GM19395 (cell line): ENCODE results near the gene AMZ1.
"Not testable (repeated sequence)": the region's sequence is repeated elsewhere in the genome, so short reads cannot be mapped to it uniquely, and the experiment has no call there.

ENCODE experiments used
- ATAC-seq: cut with Tn5 transposase; IDR thresholded peaks from one replicate; pipeline ENCODE4 v1.9.1; 2021; ENCODE audit warnings: mild to moderate bottlenecking, moderate library complexity; ENCODE audit not compliant: unreplicated experiment

The AMZ1 gene

DNA sequence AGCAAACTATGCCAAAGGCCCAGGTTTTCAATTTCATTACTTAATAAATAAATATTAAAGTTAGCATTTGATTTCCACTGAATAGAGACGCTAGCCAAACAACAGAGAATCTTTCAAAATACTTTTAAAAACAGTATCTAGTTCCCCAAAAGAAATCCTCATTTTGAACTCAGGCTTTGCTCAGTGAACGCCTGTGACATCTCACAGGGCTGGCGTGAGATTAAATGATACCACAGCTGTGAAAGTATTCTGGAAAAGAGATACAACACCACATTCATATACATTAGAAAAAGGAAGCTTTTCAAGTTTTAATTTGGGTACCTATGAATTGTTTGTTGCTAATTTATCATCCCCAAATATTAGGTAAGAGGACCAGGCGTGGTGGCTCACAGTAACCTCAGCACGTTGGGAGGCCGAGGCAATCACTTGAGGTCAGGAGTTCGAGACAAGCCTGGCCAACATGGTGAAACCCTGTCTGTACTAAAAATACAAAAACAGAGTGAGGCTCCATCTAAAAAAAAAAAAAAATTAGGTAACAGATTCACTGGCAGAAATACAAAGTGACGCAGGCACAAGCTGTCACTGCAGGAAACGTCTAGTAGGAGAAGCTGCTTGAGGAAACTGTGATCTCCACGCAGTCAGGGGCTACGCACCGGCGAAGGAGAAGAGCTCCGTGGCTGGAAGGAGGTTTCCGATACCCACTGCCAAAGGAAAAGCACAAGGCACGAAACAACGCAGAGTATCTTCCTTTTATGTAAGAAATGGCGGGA lies 50.0 kb downstream of the AMZ1 start:
- ATAC-seq, result no peak

- ATAC-seq, result no peak
These were observed 51.0 kb downstream of the AMZ1 start for GRCh38 chr7:2738766-2739549.

DNA sequence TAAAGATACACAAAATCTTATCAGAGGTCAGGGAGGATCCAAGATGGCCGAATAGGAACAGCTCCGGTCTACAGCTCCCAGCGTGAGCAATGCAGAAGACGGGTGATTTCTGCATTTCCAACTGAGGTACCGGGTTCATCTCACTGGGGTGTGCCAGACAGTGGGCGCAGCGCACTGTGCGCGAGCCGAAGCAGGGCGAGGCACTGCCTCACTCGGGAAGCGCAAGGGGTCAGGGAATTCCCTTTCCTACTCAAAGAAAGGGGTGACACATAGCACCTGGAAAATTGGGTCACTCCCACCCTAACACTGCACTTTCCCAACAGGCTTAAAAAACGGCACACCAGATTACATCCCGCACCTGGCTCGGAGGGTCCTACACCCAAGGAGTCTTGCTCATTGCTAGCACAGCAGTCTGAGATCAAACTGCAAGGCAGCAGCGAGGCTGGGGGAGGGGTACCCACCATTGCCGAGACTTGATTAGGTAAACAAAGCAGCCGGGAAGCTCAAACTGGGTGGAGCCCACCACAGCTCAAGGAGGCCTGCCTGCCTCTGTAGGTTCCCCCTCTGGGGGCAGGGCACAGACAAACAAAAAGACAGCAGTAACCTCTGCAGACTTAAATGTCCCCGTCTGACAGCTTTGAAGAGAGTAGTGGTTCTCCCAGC lies 55.7 kb downstream of the AMZ1 start:
- ATAC-seq, result not testable (repeated sequence)

DNA sequence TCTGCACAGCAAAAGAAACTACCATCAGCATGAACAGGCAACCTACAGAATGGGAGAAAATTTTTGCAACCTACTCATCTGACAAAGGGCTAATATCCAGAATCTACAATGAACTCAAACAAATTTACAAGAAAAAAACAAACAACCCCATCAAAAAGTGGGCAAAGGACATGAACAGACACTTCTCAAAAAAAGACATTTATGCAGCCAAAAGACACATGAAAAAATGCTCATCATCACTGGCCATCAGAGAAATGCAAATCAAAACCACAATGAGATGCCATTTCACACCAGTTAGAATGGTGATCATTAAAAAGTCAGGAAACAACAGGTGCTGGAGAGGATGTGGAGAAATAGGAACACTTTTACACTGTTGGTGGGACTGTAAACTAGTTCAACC lies 60.7 kb downstream of the AMZ1 start:
- ATAC-seq, result not testable (repeated sequence)

- ATAC-seq, result no peak
These were observed 62.0 kb downstream of the AMZ1 start for GRCh38 chr7:2750004-2750407.

DNA sequence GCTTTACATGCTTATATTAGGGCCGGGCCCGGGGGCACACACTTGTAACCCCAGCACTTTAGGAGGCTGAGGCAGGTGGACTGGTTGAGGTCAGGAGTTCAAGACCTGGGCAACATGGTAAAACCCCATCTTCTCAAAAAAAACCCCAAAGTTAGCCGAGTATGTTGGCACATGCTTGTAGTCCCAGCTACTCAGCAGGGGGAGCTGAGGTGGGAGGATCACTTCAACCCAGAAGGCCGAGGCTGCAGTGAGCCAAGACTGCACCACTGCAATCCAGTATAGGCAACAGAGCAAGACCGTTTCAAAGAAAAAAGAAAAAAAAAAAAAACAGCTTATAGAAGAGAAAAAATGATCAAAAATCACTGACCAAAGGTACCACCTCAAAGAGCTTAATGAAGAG lies 63.1 kb downstream of the AMZ1 start:
- no peak for ATAC-seq

DNA sequence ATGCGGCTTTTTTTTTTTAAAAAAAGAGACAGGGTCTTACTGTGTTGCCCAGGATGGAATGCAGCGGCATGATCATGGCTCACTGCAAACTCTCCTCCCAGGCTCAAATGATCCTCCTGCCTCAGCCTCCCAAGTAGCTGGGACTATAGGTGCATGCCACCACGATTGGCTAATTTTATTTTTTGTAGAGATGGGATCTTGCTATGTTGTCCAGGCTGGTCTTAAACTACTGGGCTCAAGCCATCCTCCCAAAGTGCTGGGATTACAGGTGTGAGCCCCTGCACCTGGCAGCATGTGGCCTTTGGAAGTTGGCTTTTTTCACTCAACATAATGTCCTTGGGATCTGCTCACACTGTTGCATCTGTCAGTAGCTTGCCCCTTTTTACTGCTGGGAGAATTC lies 65.1 kb downstream of the AMZ1 start:
- no peak for ATAC-seq

- no peak for ATAC-seq
These were observed 66.1 kb downstream of the AMZ1 start for GRCh38 chr7:2754086-2754485.

GRCh38 chr7:2754912-2755311 lies 66.9 kb downstream of the AMZ1 start:
- ATAC-seq, result no peak

GRCh38 chr7:2755531-2755930 lies 67.5 kb downstream of the AMZ1 start:
- no peak for ATAC-seq

- ATAC-seq, result peak; percentile 7
These were observed 69.4 kb downstream of the AMZ1 start for GRCh38 chr7:2757361-2757903.

- peak; percentile 75 for ATAC-seq
These were observed 70.1 kb downstream of the AMZ1 start for GRCh38 chr7:2757904-2758672.

- no peak for ATAC-seq
These were observed 70.9 kb downstream of the AMZ1 start for GRCh38 chr7:2758673-2759616.

DNA sequence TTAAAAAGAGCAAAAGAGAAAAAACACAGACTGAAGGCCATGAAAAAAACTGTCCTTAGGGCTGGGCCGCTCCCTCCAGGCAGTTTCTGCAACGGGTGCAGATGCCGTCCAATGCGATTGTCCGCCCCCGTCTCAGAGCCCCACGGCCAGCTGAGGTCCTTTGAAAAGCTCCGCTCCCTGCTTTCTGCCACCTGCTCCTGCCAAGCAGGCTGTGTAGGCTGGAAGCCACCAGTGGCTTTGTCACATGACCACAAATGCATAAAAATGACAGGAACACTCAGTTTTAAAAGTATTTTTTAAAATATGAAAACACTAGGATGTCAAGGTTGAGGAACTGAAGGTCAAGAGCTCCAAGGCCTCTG lies 71.7 kb downstream of the AMZ1 start:
- no peak for ATAC-seq

DNA sequence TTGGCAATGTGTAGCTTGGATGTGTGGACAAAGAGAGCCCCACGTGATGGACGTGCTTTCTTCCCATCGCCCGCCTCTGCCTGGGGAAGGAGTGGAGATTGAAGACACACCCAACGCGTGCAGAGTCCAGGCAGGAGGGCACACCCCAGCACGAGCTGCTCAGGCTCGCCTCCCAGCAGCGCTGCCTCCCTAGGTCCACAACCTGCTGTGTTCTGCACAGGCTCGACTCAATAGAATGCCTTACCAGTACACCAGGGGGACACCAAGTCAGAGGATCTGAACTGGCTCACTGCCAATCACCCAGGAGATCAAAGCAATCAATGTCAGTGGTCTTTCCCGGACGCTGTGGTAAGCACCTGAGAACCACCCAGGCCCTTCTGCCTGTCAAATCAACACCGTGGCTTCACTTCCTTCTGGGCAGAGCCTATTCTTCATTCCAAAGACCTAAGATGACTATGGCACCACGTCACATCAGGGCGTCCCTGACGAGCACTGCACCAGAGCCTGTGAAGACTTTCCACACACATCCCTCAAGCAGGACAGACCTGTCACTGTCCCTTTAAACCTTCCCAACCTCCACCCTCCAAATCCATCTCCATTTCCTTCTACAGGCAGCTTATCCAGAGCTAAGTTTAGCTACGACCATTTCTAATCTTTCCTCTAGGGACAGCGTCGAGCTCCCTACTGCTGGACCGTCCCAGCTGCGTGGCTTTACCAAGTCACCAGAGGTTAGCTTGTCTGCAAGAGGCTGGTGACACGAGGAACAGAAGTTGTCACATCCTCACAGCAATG lies 72.3 kb downstream of the AMZ1 start:
- ATAC-seq, result no peak

DNA sequence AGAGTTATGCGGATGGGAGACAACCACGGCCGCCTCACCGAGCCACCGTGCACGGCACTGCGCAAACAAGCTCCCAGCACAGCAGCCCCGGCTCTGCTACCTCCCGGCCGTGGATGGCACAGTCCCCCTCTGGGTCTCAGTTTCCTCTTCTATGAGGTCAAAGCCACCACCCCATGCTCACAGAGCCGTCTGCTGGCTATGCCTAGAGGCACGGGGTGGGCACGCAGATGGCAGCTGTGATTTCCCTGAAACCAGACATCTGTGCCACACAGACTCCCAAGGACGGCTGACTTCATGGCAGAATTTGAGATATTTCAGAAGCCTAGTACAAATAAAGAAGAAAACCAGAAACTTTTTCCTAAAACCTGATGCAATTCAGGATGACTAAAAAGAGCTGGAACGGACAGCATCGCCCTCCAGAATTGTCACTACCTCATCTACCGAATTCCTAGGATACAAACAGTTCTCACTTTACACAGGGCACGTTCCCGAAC lies 73.2 kb downstream of the AMZ1 start:
- ATAC-seq, result no peak

- no peak for ATAC-seq
These were observed 73.9 kb downstream of the AMZ1 start for GRCh38 chr7:2761801-2762497.

DNA sequence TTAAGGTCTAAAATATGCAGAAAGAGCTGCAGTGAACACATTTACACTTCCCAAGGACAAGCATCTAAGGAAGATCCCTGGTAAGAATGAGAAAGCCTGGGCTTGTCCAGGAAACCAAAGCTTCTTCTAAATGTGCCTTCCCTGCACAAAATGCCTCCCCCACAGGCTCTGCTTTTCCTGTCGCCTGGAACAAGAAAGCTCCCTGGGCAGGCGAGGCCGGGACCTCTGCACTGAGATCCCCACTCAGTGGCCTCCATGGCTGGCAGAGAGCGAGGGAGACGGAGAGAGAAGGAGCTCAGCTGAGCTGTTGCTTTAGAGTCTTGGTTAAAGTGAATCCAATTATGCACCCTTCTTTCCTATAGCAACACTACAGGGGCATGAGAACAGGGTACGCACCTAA lies 75.6 kb downstream of the AMZ1 start:
- ATAC-seq, result no peak
